HepG2 (cell line): ENCODE data around the gene RHCE.
"Not testable (repeated sequence)": the region's sequence is repeated elsewhere in the genome, so short reads cannot be mapped to it uniquely, and the experiment has no call there.

Source experiments
- ATF3 ChIP-seq: sonication (generic); formaldehyde crosslinking; IDR thresholded peaks from 2 replicates; pipeline ENCODE4 v1.4.0; 2020; ENCODE audit warnings: missing genetic modification reagents
- BCL6 ChIP-seq: IDR thresholded peaks from 2 replicates; pipeline ENCODE4 v1.6.1; 2016; ENCODE audit warnings: missing genetic modification reagents, missing compliant biosample characterization
- CENPX ChIP-seq: sonication (generic); formaldehyde crosslinking; IDR thresholded peaks from 2 replicates; pipeline ENCODE4 v1.9.0; 2021; ENCODE audit warnings: mild to moderate bottlenecking, missing genetic modification reagents, moderate library complexity
- CREB1 ChIP-seq, 2 experiments: fragments of 450-650 bp in 1 of 2; IDR thresholded peaks; 2 replicates each; pipeline ENCODE4 v1.6.1; 2016 to 2017; ENCODE audit warnings: control low read depth in 1 of 2, mild to moderate bottlenecking in 1 of 2, missing compliant biosample characterization in 1 of 2, missing genetic modification characterization in 1 of 2
- ETV6 ChIP-seq: sonication (generic); formaldehyde crosslinking; conservative IDR thresholded peaks from 2 replicates; pipeline ENCODE4 v1.4.0; 2020; ENCODE audit warnings: missing genetic modification reagents
- GABPA ChIP-seq, 2 experiments: IDR thresholded peaks; 2 replicates each; pipeline ENCODE4 v1.6.1; 2011 to 2016; ENCODE audit warnings: low read depth in 2 of 2, low read length in 1 of 2, missing biosample characterization in 1 of 2, missing genetic modification characterization in 1 of 2
- JUN ChIP-seq: sonication (generic); formaldehyde crosslinking; IDR thresholded peaks from 2 replicates; pipeline ENCODE4 v1.4.0; 2020; ENCODE audit warnings: mild to moderate bottlenecking, missing genetic modification reagents
- MXD4 ChIP-seq: IDR thresholded peaks from 2 replicates; pipeline ENCODE4 v1.6.1; 2016; ENCODE audit warnings: mild to moderate bottlenecking, missing biosample characterization, missing genetic modification reagents
- SP1 ChIP-seq, 2 experiments: fragments of 450-650 bp in 1 of 2; sonication (generic) in 1 of 2; formaldehyde crosslinking in 1 of 2; IDR thresholded peaks; 2 replicates each; pipeline versions ENCODE4 v1.4.0 to v1.6.1; 2016 to 2020; ENCODE audit warnings: missing genetic modification reagents in 1 of 2
- ZBTB37 ChIP-seq: sonication (generic); formaldehyde crosslinking; IDR thresholded peaks from 2 replicates; pipeline ENCODE4 v1.4.0; 2020; ENCODE audit warnings: mild to moderate bottlenecking, missing genetic modification reagents
- ZNF224 ChIP-seq: sonication (generic); formaldehyde crosslinking; IDR thresholded peaks from 2 replicates; pipeline ENCODE4 v1.5.0; 2020; ENCODE audit warnings: mild to moderate bottlenecking, missing genetic modification reagents
- ZNF333 ChIP-seq: sonication (generic); formaldehyde crosslinking; IDR thresholded peaks from 2 replicates; pipeline ENCODE4 v1.4.0; 2020; ENCODE audit warnings: mild to moderate bottlenecking, missing genetic modification reagents, borderline replicate concordance
- ZNF737 ChIP-seq: sonication (generic); formaldehyde crosslinking; IDR thresholded peaks from 2 replicates; pipeline ENCODE4 v1.5.0; 2020; ENCODE audit warnings: missing genetic modification reagents, mild to moderate bottlenecking, borderline replicate concordance
- TF ChIP-seq, protein P1 (sequence below): sonication (generic); formaldehyde crosslinking; IDR thresholded peaks from 2 replicates; pipeline ENCODE4 v1.4.0; 2020; ENCODE audit warnings: missing genetic modification reagents, borderline replicate concordance

GRCh38 chr1:25387096-25387495 is 33.5 kb downstream of the RHCE start:
- TF ChIP-seq, protein P1, sequence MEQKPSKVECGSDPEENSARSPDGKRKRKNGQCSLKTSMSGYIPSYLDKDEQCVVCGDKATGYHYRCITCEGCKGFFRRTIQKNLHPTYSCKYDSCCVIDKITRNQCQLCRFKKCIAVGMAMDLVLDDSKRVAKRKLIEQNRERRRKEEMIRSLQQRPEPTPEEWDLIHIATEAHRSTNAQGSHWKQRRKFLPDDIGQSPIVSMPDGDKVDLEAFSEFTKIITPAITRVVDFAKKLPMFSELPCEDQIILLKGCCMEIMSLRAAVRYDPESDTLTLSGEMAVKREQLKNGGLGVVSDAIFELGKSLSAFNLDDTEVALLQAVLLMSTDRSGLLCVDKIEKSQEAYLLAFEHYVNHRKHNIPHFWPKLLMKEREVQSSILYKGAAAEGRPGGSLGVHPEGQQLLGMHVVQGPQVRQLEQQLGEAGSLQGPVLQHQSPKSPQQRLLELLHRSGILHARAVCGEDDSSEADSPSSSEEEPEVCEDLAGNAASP (CRISPR knock-in tag), result not testable (repeated sequence)
- not testable (repeated sequence) for TF ChIP-seq BCL6 (CRISPR knock-in tag); MXD4; JUN (CRISPR knock-in tag); ZNF737 (CRISPR knock-in tag); SP1 (IDR thresholded peaks at IDR 0.05); SP1 (CRISPR knock-in tag; IDR thresholded peaks at IDR 0.05); ZNF224 (CRISPR knock-in tag); CREB1 (IDR thresholded peaks at IDR 0.05); CREB1 (CRISPR knock-in tag; IDR thresholded peaks at IDR 0.05); ZBTB37; ATF3 (CRISPR knock-in tag); ETV6; CENPX (CRISPR knock-in tag); ZNF333 (CRISPR knock-in tag); GABPA (IDR thresholded peaks at IDR 0.05; ENCODE audit: low read depth, low read length); GABPA (CRISPR knock-in tag; IDR thresholded peaks at IDR 0.05; ENCODE audit: low read depth)
